ENCODE results near the gene NUP210L.
A peak's percentile ranks its signal among the peaks of the same experiment; 100 is the strongest.
"Not testable (repeated sequence)": the region's sequence is repeated elsewhere in the genome, so short reads cannot be mapped to it uniquely, and the experiment has no call there.

NUP210L gene

GRCh38 chr1:153987621-153988020 lies 167.3 kb downstream of the NUP210L start:
- no CpG with 5 or more reads among the region's 8 CpGs for WGBS (ENCODE audit: extremely low coverage, insufficient coverage, low lambda C conversion rate)
- Histone ChIP-seq H3K56ac (ENCODE audit: low read length) (no peak overlapping the region), H4K8ac (ENCODE audit: low read depth, low read length) (no peak overlapping the region), H3K27me3 (ENCODE audit: insufficient read depth, low read length, poor library complexity) (no peaks in the 10 kb centered on the region), H3K4me1 (ENCODE audit: control insufficient read depth, low read depth, low read length) (peaks cover 3% of the 10 kb centered on the region), H3K4me2 (ENCODE audit: low read length) (no peak overlapping the region), H3K79me2 (ENCODE audit: control insufficient read depth, insufficient read depth, low read length) (peaks cover 24% of the 10 kb centered on the region), H3K4me3 (ENCODE audit: low read length) (no peak overlapping the region), H2BK5ac (ENCODE audit: low read length) (no peak overlapping the region), H3K79me1 (ENCODE audit: low read length) (peaks cover 10% of the 10 kb centered on the region), H4K5ac (ENCODE audit: low read length) (no peak overlapping the region), H3K36me3 (ENCODE audit: control insufficient read depth, insufficient read depth, low read length) (peaks cover 2% of the 10 kb centered on the region), H3K23ac (ENCODE audit: low read length) (no peak overlapping the region), H2AK5ac (ENCODE audit: low read length) (no peak overlapping the region), H3K9ac (ENCODE audit: low read length) (no peak overlapping the region), H3K18ac (ENCODE audit: low read length) (no peak overlapping the region), H2BK15ac (replicated peaks; ENCODE audit: low read depth) (no peak overlapping the region), H2BK120ac (ENCODE audit: low read depth, low read length) (no peak overlapping the region), H3K4ac (ENCODE audit: low read depth, low read length) (no peak overlapping the region), H3K27ac (ENCODE audit: low read depth, low read length) (no peak overlapping the region)
- DNase-seq = no peak

- H3K4me3 ChIP-seq (ENCODE audit: low read length) = peak within 1 kb of the TSS; percentile 70
- H3K79me2 ChIP-seq (ENCODE audit: control insufficient read depth, insufficient read depth, low read length) = peaks cover 15% of the 10 kb centered on the region
- WGBS (ENCODE audit: extremely low coverage, insufficient coverage, low lambda C conversion rate) = no CpG with 5 or more reads among the region's 32 CpGs
- peak within 1 kb of the TSS; percentile 92 for H3K18ac ChIP-seq (ENCODE audit: low read length)
- H3K4me1 ChIP-seq (ENCODE audit: control insufficient read depth, low read depth, low read length) = peaks cover 3% of the 10 kb centered on the region
- H2AK5ac ChIP-seq (ENCODE audit: low read length) = no peak within 1 kb of the TSS
- DNase-seq = peak; percentile 89
- H3K56ac ChIP-seq (ENCODE audit: low read length) = peak within 1 kb of the TSS; percentile 92
- H3K23ac ChIP-seq (ENCODE audit: low read length) = no peak within 1 kb of the TSS
- H3K4ac ChIP-seq (ENCODE audit: low read depth, low read length) = peak within 1 kb of the TSS; percentile 27
- no peak within 1 kb of the TSS for H4K8ac ChIP-seq (ENCODE audit: low read depth, low read length)
- peaks cover 7% of the 10 kb centered on the region for H3K79me1 ChIP-seq (ENCODE audit: low read length)
- H4K5ac ChIP-seq (ENCODE audit: low read length) = no peak within 1 kb of the TSS
- no peak within 1 kb of the TSS for H2BK120ac ChIP-seq (ENCODE audit: low read depth, low read length)
- no peaks in the 10 kb centered on the region for H3K27me3 ChIP-seq (ENCODE audit: insufficient read depth, low read length, poor library complexity)
- peak within 1 kb of the TSS; percentile 16 for H3K27ac ChIP-seq (ENCODE audit: low read depth, low read length)
- peak within 1 kb of the TSS; percentile 39 for H3K4me2 ChIP-seq (ENCODE audit: low read length)
- H2BK15ac ChIP-seq (replicated peaks; ENCODE audit: low read depth) = no peak within 1 kb of the TSS
- H2BK5ac ChIP-seq (ENCODE audit: low read length) = no peak within 1 kb of the TSS
- peaks cover 2% of the 10 kb centered on the region for H3K36me3 ChIP-seq (ENCODE audit: control insufficient read depth, insufficient read depth, low read length)
- H3K9ac ChIP-seq (ENCODE audit: low read length) = peak within 1 kb of the TSS; percentile 70
Measured at GRCh38 chr1:153985941-153986761, 168.7 kb downstream of the NUP210L start, which contains the start of gene RAB13. TSS of gene RAB13 (minus strand) at chr1:153986339. CDS start at chr1:153986236, 103 bp downstream.

- WGBS (ENCODE audit: extremely low coverage, insufficient coverage, low lambda C conversion rate) = no CpG with 5 or more reads among the region's 7 CpGs
- Histone ChIP-seq H3K27ac (ENCODE audit: low read depth, low read length) (peak overlapping the region; percentile 6), H3K23ac (ENCODE audit: low read length) (no peak overlapping the region), H2BK120ac (ENCODE audit: low read depth, low read length) (no peak overlapping the region), H3K79me2 (ENCODE audit: control insufficient read depth, insufficient read depth, low read length) (peaks cover 9% of the 10 kb centered on the region), H4K8ac (ENCODE audit: low read depth, low read length) (no peak overlapping the region), H3K56ac (ENCODE audit: low read length) (peak overlapping the region; percentile 92), H3K27me3 (ENCODE audit: insufficient read depth, low read length, poor library complexity) (no peaks in the 10 kb centered on the region), H3K4me3 (ENCODE audit: low read length) (peak overlapping the region; percentile 70), H3K9ac (ENCODE audit: low read length) (peak overlapping the region; percentile 66), H4K5ac (ENCODE audit: low read length) (no peak overlapping the region), H3K18ac (ENCODE audit: low read length) (peak overlapping the region; percentile 72), H3K36me3 (ENCODE audit: control insufficient read depth, insufficient read depth, low read length) (peaks cover 2% of the 10 kb centered on the region), H2BK5ac (ENCODE audit: low read length) (no peak overlapping the region), H2BK15ac (replicated peaks; ENCODE audit: low read depth) (no peak overlapping the region), H3K79me1 (ENCODE audit: low read length) (peaks cover 7% of the 10 kb centered on the region), H2AK5ac (ENCODE audit: low read length) (no peak overlapping the region), H3K4ac (ENCODE audit: low read depth, low read length) (peak overlapping the region; percentile 27), H3K4me1 (ENCODE audit: control insufficient read depth, low read depth, low read length) (peaks cover 3% of the 10 kb centered on the region), H3K4me2 (ENCODE audit: low read length) (peak overlapping the region; percentile 24)
- peak; percentile 48 for DNase-seq
Measured at GRCh38 chr1:153985341-153985912, 169.4 kb downstream of the NUP210L start.

GRCh38 chr1:153984123-153984894 lies 170.6 kb downstream of the NUP210L start:
- H3K4me3 ChIP-seq (ENCODE audit: low read length) = no peak overlapping the region
- no peak overlapping the region for H3K27ac ChIP-seq (ENCODE audit: low read depth, low read length)
- H3K4ac ChIP-seq (ENCODE audit: low read depth, low read length) = no peak overlapping the region
- H3K36me3 ChIP-seq (ENCODE audit: control insufficient read depth, insufficient read depth, low read length) = peaks cover 2% of the 10 kb centered on the region
- DNase-seq = no peak
- H3K79me1 ChIP-seq (ENCODE audit: low read length) = peaks cover 7% of the 10 kb centered on the region
- H2BK5ac ChIP-seq (ENCODE audit: low read length) = no peak overlapping the region
- H2BK15ac ChIP-seq (replicated peaks; ENCODE audit: low read depth) = no peak overlapping the region
- no peak overlapping the region for H4K8ac ChIP-seq (ENCODE audit: low read depth, low read length)
- H3K18ac ChIP-seq (ENCODE audit: low read length) = no peak overlapping the region
- peak overlapping the region; percentile 73 for H3K56ac ChIP-seq (ENCODE audit: low read length)
- peaks cover 3% of the 10 kb centered on the region for H3K4me1 ChIP-seq (ENCODE audit: control insufficient read depth, low read depth, low read length)
- H3K9ac ChIP-seq (ENCODE audit: low read length) = peak overlapping the region; percentile 66
- no peak overlapping the region for H2BK120ac ChIP-seq (ENCODE audit: low read depth, low read length)
- H3K23ac ChIP-seq (ENCODE audit: low read length) = peak overlapping the region; percentile 59
- peak overlapping the region; percentile 19 for H3K4me2 ChIP-seq (ENCODE audit: low read length)
- H3K27me3 ChIP-seq (ENCODE audit: insufficient read depth, low read length, poor library complexity) = no peaks in the 10 kb centered on the region
- WGBS (ENCODE audit: extremely low coverage, insufficient coverage, low lambda C conversion rate) = no CpG with 5 or more reads among the region's 6 CpGs
- no peak overlapping the region for H2AK5ac ChIP-seq (ENCODE audit: low read length)
- H4K5ac ChIP-seq (ENCODE audit: low read length) = no peak overlapping the region
- peaks cover 9% of the 10 kb centered on the region for H3K79me2 ChIP-seq (ENCODE audit: control insufficient read depth, insufficient read depth, low read length)

- H4K8ac ChIP-seq (ENCODE audit: low read depth, low read length); H3K4me1 ChIP-seq (ENCODE audit: control insufficient read depth, low read depth, low read length): not testable (repeated sequence)
Measured at GRCh38 chr1:153981735-153982134, 173.1 kb downstream of the NUP210L start.

More at GRCh38 chr1:153981735-153982134, 173.1 kb downstream of the NUP210L start:
- H3K9ac ChIP-seq (ENCODE audit: low read length); H3K23ac ChIP-seq (ENCODE audit: low read length); H4K5ac ChIP-seq (ENCODE audit: low read length); H2BK15ac ChIP-seq (replicated peaks; ENCODE audit: low read depth); H3K4me3 ChIP-seq (ENCODE audit: low read length); H3K79me1 ChIP-seq (ENCODE audit: low read length); H2AK5ac ChIP-seq (ENCODE audit: low read length); H3K27me3 ChIP-seq (ENCODE audit: insufficient read depth, low read length, poor library complexity); DNase-seq; H2BK120ac ChIP-seq (ENCODE audit: low read depth, low read length); H3K36me3 ChIP-seq (ENCODE audit: control insufficient read depth, insufficient read depth, low read length); H3K27ac ChIP-seq (ENCODE audit: low read depth, low read length); H3K56ac ChIP-seq (ENCODE audit: low read length); H2BK5ac ChIP-seq (ENCODE audit: low read length); H3K4ac ChIP-seq (ENCODE audit: low read depth, low read length); H3K4me2 ChIP-seq (ENCODE audit: low read length); H3K18ac ChIP-seq (ENCODE audit: low read length): not testable (repeated sequence)
- H3K79me2 ChIP-seq (ENCODE audit: control insufficient read depth, insufficient read depth, low read length) = peaks cover 12% of the 10 kb centered on the region
- WGBS (ENCODE audit: extremely low coverage, insufficient coverage, low lambda C conversion rate) = no CpG with 5 or more reads among the region's 2 CpGs
